SK-N-SH (cell line): ENCODE data around the gene ATP5MC3. TPM values are rescaled to one million over a fixed set of nuclear protein-coding genes. Genes with fewer than 3 reads are reported as not detected.
A peak's percentile ranks its signal among the peaks of the same experiment; 100 is the strongest.

ENCODE experiments used
- CTCF ChIA-PET: fragments of 300-600, 350-600 bp; formaldehyde crosslinking; extraction: SDS; loops from one replicate; lab custom pipeline; 2021; lab: Yijun Ruan, JAX
- POLR2A ChIA-PET: fragments of 350-600 bp; sonication (Branson Sonifier 250); formaldehyde crosslinking; extraction: SDS; loops from one replicate; lab custom pipeline; 2020; ENCODE audit warnings: antibody characterized with exemption, inconsistent platforms; lab: Yijun Ruan, JAX
- DNase-seq: peaks from one replicate; pipeline ENCODE4 v3.0.0; 2012
- H2AFZ ChIP-seq: fragments of 200-600 bp; sonication (generic); 2 replicates; pipeline ENCODE4 v1.8.1; 2016; ENCODE audit warnings: antibody characterized with exemption, mild to moderate bottlenecking, low read depth
- H3F3A ChIP-seq: fragments of 200-600 bp; sonication (generic); replicated peaks from 2 replicates; pipeline ENCODE3; 2016; ENCODE audit warnings: antibody characterized with exemption, mild to moderate bottlenecking; ENCODE audit not compliant: insufficient read depth
- H3K27ac ChIP-seq, 2 experiments: fragments of 200-500 bp in 1 of 2; fragments of 200-600 bp in 1 of 2; sonication (Bioruptor generic) in 1 of 2; sonication (generic), shearing (Covaris generic) in 1 of 2; 2 replicates each; pipeline versions ENCODE4 v1.5.1 to v1.6.1; 2014 to 2016; ENCODE audit warnings: low read depth in 2 of 2, inconsistent platforms in 1 of 2, low read length in 1 of 2, mild to moderate bottlenecking in 1 of 2, mixed read lengths in 1 of 2
- H3K27me3 ChIP-seq: fragments of 200-600 bp; sonication (generic), shearing (Covaris generic); 2 replicates; pipeline ENCODE4 v1.6.1; 2016; ENCODE audit warnings: mixed run types; ENCODE audit not compliant: insufficient read depth
- H3K36me3 ChIP-seq, 2 experiments: fragments of 200-500 bp in 1 of 2; fragments of 200-600 bp in 1 of 2; sonication (Bioruptor generic) in 1 of 2; sonication (generic) in 1 of 2; replicated peaks in 1 of 2; 2 replicates each; pipeline versions ENCODE3 to v1.5.1; 2014 to 2016; ENCODE audit warnings: low read length in 1 of 2, mild to moderate bottlenecking in 1 of 2; ENCODE audit not compliant: insufficient read depth in 2 of 2, control insufficient read depth in 1 of 2
- H3K4me1 ChIP-seq, 2 experiments: fragments of 200-500 bp in 1 of 2; fragments of 200-600 bp in 1 of 2; sonication (Bioruptor generic) in 1 of 2; sonication (generic), shearing (Covaris generic) in 1 of 2; 2 replicates each; pipeline versions ENCODE4 v1.5.1 to v1.6.1; 2014 to 2016; ENCODE audit warnings: low read depth in 1 of 2, low read length in 1 of 2, mixed run types in 1 of 2; ENCODE audit not compliant: insufficient read depth in 2 of 2, control insufficient read depth in 1 of 2
- H3K4me2 ChIP-seq: fragments of 200-600 bp; sonication (generic), shearing (Covaris generic); 2 replicates; pipeline ENCODE4 v1.6.1; 2017; ENCODE audit warnings: mixed run types
- H3K4me3 ChIP-seq, 2 experiments: fragments of 200-500 bp in 1 of 2; fragments of 200-600 bp in 1 of 2; sonication (Bioruptor generic) in 1 of 2; sonication (generic), shearing (Covaris generic) in 1 of 2; 2 replicates each; pipeline versions ENCODE4 v1.5.1 to v1.8.1; 2014 to 2016; ENCODE audit warnings: low read depth in 2 of 2, inconsistent platforms in 1 of 2, low read length in 1 of 2, mild to moderate bottlenecking in 1 of 2, mixed read lengths in 1 of 2, moderate library complexity in 1 of 2
- H3K79me2 ChIP-seq: fragments of 200-600 bp; sonication (generic); 2 replicates; pipeline ENCODE4 v1.8.1; 2017; ENCODE audit warnings: mild to moderate bottlenecking; ENCODE audit not compliant: insufficient read depth
- H3K9ac ChIP-seq: fragments of 200-600 bp; sonication (generic); 2 replicates; pipeline ENCODE4 v1.6.1; 2017; ENCODE audit warnings: mixed run types
- H3K9me2 ChIP-seq: fragments of 200-600 bp; sonication (generic); 2 replicates; pipeline ENCODE4 v1.6.1; 2017; ENCODE audit warnings: mixed run types
- H3K9me3 ChIP-seq: fragments of 200-600 bp; sonication (generic); 2 replicates; pipeline ENCODE4 v1.6.1; 2017; ENCODE audit warnings: mixed run types, mild to moderate bottlenecking, moderate library complexity
- H4K20me1 ChIP-seq: fragments of 200-600 bp; sonication (generic); 2 replicates; pipeline ENCODE4 v1.6.1; 2017; ENCODE audit warnings: mild to moderate bottlenecking, mixed run types; ENCODE audit not compliant: insufficient read depth
- CTCF ChIP-seq: fragments of 200-600 bp; sonication (generic); IDR thresholded peaks from 2 replicates; pipeline ENCODE4 v1.6.1; 2017; ENCODE audit warnings: antibody characterized with exemption, mild to moderate bottlenecking, moderate library complexity
- EP300 ChIP-seq, 2 experiments: IDR thresholded peaks; 2 replicates each; pipeline versions ENCODE4 v1.4.0 to v1.6.1; 2012; ENCODE audit warnings: borderline replicate concordance in 1 of 2, low read depth in 1 of 2, low read length in 1 of 2
- EZH2phosphoT487 ChIP-seq: fragments of 200-600 bp; sonication (generic); IDR thresholded peaks from 2 replicates; pipeline ENCODE4 v1.6.1; 2017; ENCODE audit warnings: low read depth, mixed run types, mild to moderate bottlenecking, antibody characterized with exemption, moderate library complexity, borderline replicate concordance
- FOSL2 ChIP-seq: IDR thresholded peaks from 2 replicates; pipeline ENCODE4 v1.4.0; 2012; ENCODE audit warnings: low read depth, mild to moderate bottlenecking, moderate library complexity, borderline replicate concordance
- FOXJ3 ChIP-seq: sonication (generic); formaldehyde crosslinking; IDR thresholded peaks from 2 replicates; pipeline ENCODE4 v1.5.1; 2020; ENCODE audit warnings: mild to moderate bottlenecking, missing genetic modification reagents
- FOXM1 ChIP-seq: IDR thresholded peaks from 2 replicates; pipeline ENCODE4 v1.4.0; 2012; ENCODE audit warnings: low read depth, mild to moderate bottlenecking
- GATA2 ChIP-seq: sonication (generic); formaldehyde crosslinking; IDR thresholded peaks from 2 replicates; pipeline ENCODE4 v1.5.0; 2020; ENCODE audit warnings: mild to moderate bottlenecking, missing genetic modification reagents
- JUND ChIP-seq: IDR thresholded peaks from 2 replicates; pipeline ENCODE4 v1.4.0; 2012
- MEF2A ChIP-seq: IDR thresholded peaks from 2 replicates; pipeline ENCODE4 v1.4.0; 2012; ENCODE audit warnings: low read depth, borderline replicate concordance
- MXI1 ChIP-seq: IDR thresholded peaks from 2 replicates; pipeline ENCODE4 v1.6.1; 2012; ENCODE audit warnings: mild to moderate bottlenecking, low read depth, low read length, improper control_type of control experiment
- NFIC ChIP-seq: IDR thresholded peaks from 2 replicates; pipeline ENCODE4 v1.4.0; 2012; ENCODE audit warnings: borderline replicate concordance
- PBX3 ChIP-seq: IDR thresholded peaks from 2 replicates; pipeline ENCODE4; 2012
- POLR2AphosphoS5 ChIP-seq: IDR thresholded peaks from 2 replicates; pipeline ENCODE4 v1.6.1; 2012; ENCODE audit warnings: low read depth, low read length
- RFX5 ChIP-seq: IDR thresholded peaks from 2 replicates; pipeline ENCODE4 v1.6.1; 2012; ENCODE audit warnings: mild to moderate bottlenecking, improper control_type of control experiment, low read length
- RXRA ChIP-seq: IDR thresholded peaks from 2 replicates; pipeline ENCODE4 v1.4.0; 2012; ENCODE audit warnings: low read depth, mild to moderate bottlenecking, borderline replicate concordance
- SMC3 ChIP-seq: IDR thresholded peaks from 2 replicates; pipeline ENCODE4 v1.6.1; 2012; ENCODE audit warnings: low read depth, low read length, improper control_type of control experiment
- TCF12 ChIP-seq: IDR thresholded peaks from 2 replicates; pipeline ENCODE4 v1.4.0; 2012
- YY1 ChIP-seq: IDR thresholded peaks from 2 replicates; pipeline ENCODE4 v1.4.0; 2012; ENCODE audit warnings: low read depth, mild to moderate bottlenecking
- ZBTB33 ChIP-seq: IDR thresholded peaks from 2 replicates; pipeline ENCODE4 v1.4.0; 2012; ENCODE audit warnings: low read depth, borderline replicate concordance
- WGBS: methylation state at CpG from one replicate; pipeline ENCODE4 v1.1.6; 2017; ENCODE audit warnings: low lambda C conversion rate; 5-methylcytosine and 5-hydroxymethylcytosine counted together
- polyA plus RNA-seq, 3 experiments: library from polyadenylated mRNA; depleted of rRNA; stranded (reverse); fragments of >200 nt; gene quantifications; 2 replicates each; pipeline ENCODE4 v1.2.3, GENCODE V29; 2012
- TF ChIP-seq, protein P1 (sequence below): IDR thresholded peaks from 2 replicates; pipeline ENCODE4 v1.4.0; 2012; ENCODE audit warnings: low read depth
- TF ChIP-seq, protein P2 (sequence below): fragments of 150-350 bp; IDR thresholded peaks from 2 replicates; pipeline ENCODE4 v1.6.1; 2017; ENCODE audit warnings: antibody characterized with exemption, low read length, low read depth, borderline replicate concordance
- TF ChIP-seq, protein P3 (sequence below): IDR thresholded peaks from 2 replicates; pipeline ENCODE4 v1.6.1; 2012; ENCODE audit warnings: mild to moderate bottlenecking, low read depth, low read length, moderate library complexity

Gene ATP5MC3
- polyA plus RNA-seq (2012; rRNA removed), result 365 and 408 TPM in 2 replicates
- polyA plus RNA-seq (2012; cell fraction: cytosol; rRNA removed), result 423 and 511 TPM in 2 replicates
- 130 and 152 TPM in 2 replicates for polyA plus RNA-seq (2012; cell fraction: nucleus; rRNA removed)

- peak within 1 kb of the TSS; percentile 98 for H3K4me2 ChIP-seq
- peaks cover 4 to 7% of the 10 kb centered on the region in 2 experiments; a peak in 3 of 4 replicates for H3K4me1 ChIP-seq
- ChIA-PET CTCF (interaction anchor here (1.0 to 1.6 kb wide), 3 partner anchors 14 to 410 kb away, joined by 3 to 4 read pairs (median 4); no protein-coding TSS in a partner anchor), POLR2A (interaction anchor here (0.6 to 1.2 kb wide), 2 partner anchors 13 to 22 kb away, joined by 4 read pairs; partner anchors contain the start of gene ATF2)
- H3K9me2 ChIP-seq, result no peaks in the 10 kb centered on the region
- H3K9me3 ChIP-seq, result no peaks in the 10 kb centered on the region
- no peaks in the 10 kb centered on the region for H3F3A ChIP-seq
- under 1% methylated on average over 31 of the region's 53 CpGs for WGBS
- peak within 1 kb of the TSS; percentile 84 to 98 for H3K4me3 ChIP-seq
- H3K36me3 ChIP-seq, result peaks cover 35 to 38% of the 10 kb centered on the region in 2 experiments
- no peaks in the 10 kb centered on the region for H3K27me3 ChIP-seq
- H3K79me2 ChIP-seq, result peaks cover 34% of the 10 kb centered on the region
- peak within 1 kb of the TSS; percentile 92 for H2AFZ ChIP-seq
- H3K27ac ChIP-seq, result peak within 1 kb of the TSS; percentile 70 to 85; a peak in 3 of 4 replicates
- DNase-seq, result peak; percentile 94
- H3K9ac ChIP-seq, result peak within 1 kb of the TSS; percentile 85
- H4K20me1 ChIP-seq, result peaks cover 17% of the 10 kb centered on the region
- TF ChIP-seq EP300 (IDR thresholded peaks at IDR 0.05; ENCODE audit: borderline replicate concordance in 1 of 2, low read depth in 1 of 2, low read length in 1 of 2) (no peak), ZBTB33 (no peak), TCF12 (peak; percentile 31; the same call in 1 of the 2 replicates), SMC3 (no peak; the same call in 1 of the 2 replicates), GATA2 (CRISPR knock-in tag) (no peak), EZH2phosphoT487 (no peak), MXI1 (peak; percentile 60; the same call in 1 of the 2 replicates), YY1 (no peak), POLR2AphosphoS5 (peak; percentile 88; the same call in 1 of the 2 replicates), PBX3 (no peak), FOSL2 (no peak), CTCF (peak; percentile 41), NFIC (no peak), RXRA (no peak; the same call in 1 of the 2 replicates), FOXJ3 (no peak), MEF2A (no peak), RFX5 (no peak), FOXM1 (no peak), JUND (no peak)
- TF ChIP-seq, protein P1, sequence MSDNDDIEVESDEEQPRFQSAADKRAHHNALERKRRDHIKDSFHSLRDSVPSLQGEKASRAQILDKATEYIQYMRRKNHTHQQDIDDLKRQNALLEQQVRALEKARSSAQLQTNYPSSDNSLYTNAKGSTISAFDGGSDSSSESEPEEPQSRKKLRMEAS, result peak; percentile 57
- TF ChIP-seq, protein P2, sequence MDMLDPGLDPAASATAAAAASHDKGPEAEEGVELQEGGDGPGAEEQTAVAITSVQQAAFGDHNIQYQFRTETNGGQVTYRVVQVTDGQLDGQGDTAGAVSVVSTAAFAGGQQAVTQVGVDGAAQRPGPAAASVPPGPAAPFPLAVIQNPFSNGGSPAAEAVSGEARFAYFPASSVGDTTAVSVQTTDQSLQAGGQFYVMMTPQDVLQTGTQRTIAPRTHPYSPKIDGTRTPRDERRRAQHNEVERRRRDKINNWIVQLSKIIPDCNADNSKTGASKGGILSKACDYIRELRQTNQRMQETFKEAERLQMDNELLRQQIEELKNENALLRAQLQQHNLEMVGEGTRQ, result no peak
- TF ChIP-seq, protein P3, sequence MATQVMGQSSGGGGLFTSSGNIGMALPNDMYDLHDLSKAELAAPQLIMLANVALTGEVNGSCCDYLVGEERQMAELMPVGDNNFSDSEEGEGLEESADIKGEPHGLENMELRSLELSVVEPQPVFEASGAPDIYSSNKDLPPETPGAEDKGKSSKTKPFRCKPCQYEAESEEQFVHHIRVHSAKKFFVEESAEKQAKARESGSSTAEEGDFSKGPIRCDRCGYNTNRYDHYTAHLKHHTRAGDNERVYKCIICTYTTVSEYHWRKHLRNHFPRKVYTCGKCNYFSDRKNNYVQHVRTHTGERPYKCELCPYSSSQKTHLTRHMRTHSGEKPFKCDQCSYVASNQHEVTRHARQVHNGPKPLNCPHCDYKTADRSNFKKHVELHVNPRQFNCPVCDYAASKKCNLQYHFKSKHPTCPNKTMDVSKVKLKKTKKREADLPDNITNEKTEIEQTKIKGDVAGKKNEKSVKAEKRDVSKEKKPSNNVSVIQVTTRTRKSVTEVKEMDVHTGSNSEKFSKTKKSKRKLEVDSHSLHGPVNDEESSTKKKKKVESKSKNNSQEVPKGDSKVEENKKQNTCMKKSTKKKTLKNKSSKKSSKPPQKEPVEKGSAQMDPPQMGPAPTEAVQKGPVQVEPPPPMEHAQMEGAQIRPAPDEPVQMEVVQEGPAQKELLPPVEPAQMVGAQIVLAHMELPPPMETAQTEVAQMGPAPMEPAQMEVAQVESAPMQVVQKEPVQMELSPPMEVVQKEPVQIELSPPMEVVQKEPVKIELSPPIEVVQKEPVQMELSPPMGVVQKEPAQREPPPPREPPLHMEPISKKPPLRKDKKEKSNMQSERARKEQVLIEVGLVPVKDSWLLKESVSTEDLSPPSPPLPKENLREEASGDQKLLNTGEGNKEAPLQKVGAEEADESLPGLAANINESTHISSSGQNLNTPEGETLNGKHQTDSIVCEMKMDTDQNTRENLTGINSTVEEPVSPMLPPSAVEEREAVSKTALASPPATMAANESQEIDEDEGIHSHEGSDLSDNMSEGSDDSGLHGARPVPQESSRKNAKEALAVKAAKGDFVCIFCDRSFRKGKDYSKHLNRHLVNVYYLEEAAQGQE, result peak; percentile 25; the same call in 1 of the 2 replicates
Measured at GRCh38 chr2:175181104-175181876, at the start of gene ATP5MC3. ATP5MC3 (minus strand) TSS chr2:175181710; CDS start chr2:175181393, 317 bp downstream.
